DOHH2 (cell line): ENCODE results near the gene NR3C2.

Experiments
- EZH2phosphoT487 ChIP-seq: fragments of 200-600 bp; sonication (generic); IDR thresholded peaks from 2 replicates; pipeline ENCODE4 v1.6.1; 2017; ENCODE audit warnings: borderline replicate concordance, mild to moderate bottlenecking, antibody characterized with exemption, low read length, moderate library complexity, mixed read lengths
- TF ChIP-seq, protein P1 (sequence below): fragments of 200-600 bp; sonication (generic); IDR thresholded peaks from one replicate; pipeline ENCODE4 v1.5.1; 2014; ENCODE audit warnings: antibody characterized with exemption, mild to moderate bottlenecking, low read depth, low read length; ENCODE audit not compliant: poor library complexity, severe bottlenecking

GRCh38 chr4:148073349-148073748, 368.9 kb downstream of the NR3C2 start:
- TF ChIP-seq, protein P1, sequence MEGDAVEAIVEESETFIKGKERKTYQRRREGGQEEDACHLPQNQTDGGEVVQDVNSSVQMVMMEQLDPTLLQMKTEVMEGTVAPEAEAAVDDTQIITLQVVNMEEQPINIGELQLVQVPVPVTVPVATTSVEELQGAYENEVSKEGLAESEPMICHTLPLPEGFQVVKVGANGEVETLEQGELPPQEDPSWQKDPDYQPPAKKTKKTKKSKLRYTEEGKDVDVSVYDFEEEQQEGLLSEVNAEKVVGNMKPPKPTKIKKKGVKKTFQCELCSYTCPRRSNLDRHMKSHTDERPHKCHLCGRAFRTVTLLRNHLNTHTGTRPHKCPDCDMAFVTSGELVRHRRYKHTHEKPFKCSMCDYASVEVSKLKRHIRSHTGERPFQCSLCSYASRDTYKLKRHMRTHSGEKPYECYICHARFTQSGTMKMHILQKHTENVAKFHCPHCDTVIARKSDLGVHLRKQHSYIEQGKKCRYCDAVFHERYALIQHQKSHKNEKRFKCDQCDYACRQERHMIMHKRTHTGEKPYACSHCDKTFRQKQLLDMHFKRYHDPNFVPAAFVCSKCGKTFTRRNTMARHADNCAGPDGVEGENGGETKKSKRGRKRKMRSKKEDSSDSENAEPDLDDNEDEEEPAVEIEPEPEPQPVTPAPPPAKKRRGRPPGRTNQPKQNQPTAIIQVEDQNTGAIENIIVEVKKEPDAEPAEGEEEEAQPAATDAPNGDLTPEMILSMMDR = no peak
- TF ChIP-seq EZH2phosphoT487 = no peak
